H9 (cell line): ENCODE data around the gene APBA2. TPM values are rescaled to one million over a fixed set of nuclear protein-coding genes. Genes with fewer than 3 reads are reported as not detected.

Experiments
- DNase-seq: peaks from one replicate; pipeline ENCODE4 v3.0.0-alpha.2; 2017
- H2AFZ ChIP-seq: one replicate; pipeline ENCODE4 v1.6.1; 2013; ENCODE audit warnings: mild to moderate bottlenecking, low read length, control low read depth, moderate library complexity
- H2AK5ac ChIP-seq: 2 replicates; pipeline ENCODE4 v1.6.1; 2013; ENCODE audit warnings: low read length, control low read depth, mixed read lengths; ENCODE audit not compliant: insufficient read length
- H2BK120ac ChIP-seq: one replicate; pipeline ENCODE4 v1.6.1; 2013; ENCODE audit warnings: low read depth, mild to moderate bottlenecking, low read length, control low read depth, inconsistent platforms; ENCODE audit not compliant: poor library complexity, severe bottlenecking
- H2BK12ac ChIP-seq: 2 replicates; pipeline ENCODE4 v1.6.1; 2013; ENCODE audit warnings: low read length, control low read depth, mixed read lengths, low read depth; ENCODE audit not compliant: insufficient read length
- H2BK15ac ChIP-seq: 2 replicates; pipeline ENCODE4 v1.6.1; 2013; ENCODE audit warnings: low read depth, low read length, control low read depth
- H2BK20ac ChIP-seq: one replicate; pipeline ENCODE4 v1.6.1; 2013; ENCODE audit warnings: low read depth, mild to moderate bottlenecking, low read length, control low read depth, inconsistent platforms; ENCODE audit not compliant: poor library complexity, severe bottlenecking
- H2BK5ac ChIP-seq: 2 replicates; pipeline ENCODE4 v1.6.1; 2013; ENCODE audit warnings: low read length, control low read depth, mixed read lengths; ENCODE audit not compliant: insufficient read length
- H3K14ac ChIP-seq: 2 replicates; pipeline ENCODE4 v1.6.1; 2013; ENCODE audit warnings: low read length, control low read depth; ENCODE audit not compliant: insufficient read depth
- H3K18ac ChIP-seq: 2 replicates; pipeline ENCODE4 v1.6.1; 2013; ENCODE audit warnings: low read depth, mild to moderate bottlenecking, mixed read lengths, low read length, control low read depth; ENCODE audit not compliant: insufficient read length
- H3K23ac ChIP-seq: 2 replicates; pipeline ENCODE4 v1.6.1; 2013; ENCODE audit warnings: low read length, control low read depth, mixed read lengths, low read depth; ENCODE audit not compliant: insufficient read length
- H3K23me2 ChIP-seq: 2 replicates; pipeline ENCODE4 v1.6.1; 2013; ENCODE audit warnings: low read depth, mild to moderate bottlenecking, mixed read lengths, low read length, control low read depth; ENCODE audit not compliant: insufficient read length, poor library complexity, severe bottlenecking
- H3K27ac ChIP-seq: 2 replicates; pipeline ENCODE4 v1.5.1; 2013; ENCODE audit warnings: low read length, control low read depth, mixed read lengths, low read depth; ENCODE audit not compliant: insufficient read length
- H3K27me3 ChIP-seq: 2 replicates; pipeline ENCODE4 v1.6.1; 2013; ENCODE audit warnings: low read length, control low read depth, inconsistent platforms; ENCODE audit not compliant: insufficient read depth
- H3K4ac ChIP-seq: 2 replicates; pipeline ENCODE4 v1.6.1; 2013; ENCODE audit warnings: low read depth, mild to moderate bottlenecking, control low read depth, inconsistent platforms, low read length, moderate library complexity
- H3K4me1 ChIP-seq: 2 replicates; pipeline ENCODE4 v1.6.1; 2013; ENCODE audit warnings: low read length, control low read depth, inconsistent platforms; ENCODE audit not compliant: insufficient read depth
- H3K4me2 ChIP-seq: 2 replicates; pipeline ENCODE4 v1.6.1; 2013; ENCODE audit warnings: low read length, control low read depth, mixed read lengths; ENCODE audit not compliant: insufficient read length, insufficient read depth
- H3K56ac ChIP-seq: 2 replicates; pipeline ENCODE4 v1.6.1; 2013; ENCODE audit warnings: low read depth, mild to moderate bottlenecking, mixed read lengths, low read length, control low read depth; ENCODE audit not compliant: insufficient read length
- H3K79me1 ChIP-seq: 2 replicates; pipeline ENCODE4 v1.6.1; 2013; ENCODE audit warnings: low read depth, mild to moderate bottlenecking, moderate library complexity, low read length, control low read depth, inconsistent platforms; ENCODE audit not compliant: insufficient read depth, poor library complexity, severe bottlenecking
- H3K79me2 ChIP-seq: 2 replicates; pipeline ENCODE4 v1.6.1; 2013; ENCODE audit warnings: low read length, control low read depth, inconsistent platforms; ENCODE audit not compliant: insufficient read depth
- H3K9ac ChIP-seq: 2 replicates; pipeline ENCODE4 v1.6.1; 2013; ENCODE audit warnings: low read length, control low read depth, mixed read lengths; ENCODE audit not compliant: insufficient read length; ENCODE audit errors: extremely low read depth
- H3K9me3 ChIP-seq: one replicate; pipeline ENCODE4 v1.6.1; 2013; ENCODE audit warnings: low read depth, low read length, inconsistent platforms; ENCODE audit not compliant: control insufficient read depth
- H3T11ph ChIP-seq: one replicate; pipeline ENCODE4 v1.6.1; 2013; ENCODE audit warnings: mild to moderate bottlenecking, low read length, control low read depth, inconsistent platforms
- H4K20me1 ChIP-seq: one replicate; pipeline ENCODE4 v1.6.1; 2013; ENCODE audit not compliant: control insufficient read depth, insufficient read length, insufficient read depth
- H4K5ac ChIP-seq: 2 replicates; pipeline ENCODE4 v1.6.1; 2013; ENCODE audit warnings: low read depth, mild to moderate bottlenecking, mixed read lengths, low read length, control low read depth; ENCODE audit not compliant: insufficient read length
- H4K8ac ChIP-seq: replicated peaks from 2 replicates; pipeline ENCODE4 v1.6.1; 2013; ENCODE audit warnings: low read length, control low read depth, mixed read lengths, low read depth; ENCODE audit not compliant: insufficient read length
- H4K91ac ChIP-seq: 2 replicates; pipeline ENCODE4 v1.6.1; 2013; ENCODE audit warnings: low read depth, mild to moderate bottlenecking, moderate library complexity, mixed read lengths, low read length, control low read depth; ENCODE audit not compliant: insufficient read length
- H3K27ac Mint-ChIP-seq, 3 experiments: 2 replicates in 2 of 3; 3 replicates in 1 of 3; pipeline ENCODE4 v1.8.0; 2020 to 2021; ENCODE audit warnings: mixed read lengths in 3 of 3, mild to moderate bottlenecking in 1 of 3, moderate library complexity in 1 of 3
- H3K27me3 Mint-ChIP-seq: 2 replicates; pipeline ENCODE4 v1.8.0; 2021; ENCODE audit warnings: low read depth, mild to moderate bottlenecking, moderate library complexity, mixed read lengths
- H3K36me3 Mint-ChIP-seq, 3 experiments: 2 replicates in 2 of 3; 3 replicates in 1 of 3; pipeline ENCODE4 v1.8.0; 2020 to 2021; ENCODE audit warnings: low read depth in 3 of 3, mixed read lengths in 3 of 3; ENCODE audit not compliant: insufficient read depth in 1 of 3
- H3K4me1 Mint-ChIP-seq, 2 experiments: 2 replicates each; pipeline ENCODE4 v1.8.0; 2020; ENCODE audit warnings: mixed read lengths in 2 of 2
- H3K4me3 Mint-ChIP-seq, 2 experiments: 2 replicates in 1 of 2; 3 replicates in 1 of 2; pipeline ENCODE4 v1.8.0; 2020 to 2021; ENCODE audit warnings: mild to moderate bottlenecking in 2 of 2, mixed read lengths in 2 of 2, moderate library complexity in 1 of 2
- H3K9me3 Mint-ChIP-seq, 2 experiments: 2 replicates in 1 of 2; 3 replicates in 1 of 2; pipeline ENCODE4 v1.8.0; 2020; ENCODE audit warnings: mild to moderate bottlenecking in 2 of 2, mixed read lengths in 2 of 2, moderate library complexity in 1 of 2
- WGBS: extraction: QIAGEN DNeasy Blood & Tissue Kit; methylation state at CpG from one replicate; pipeline ENCODE4 v1.1.7; 2013; ENCODE audit warnings: missing lambda C conversion rate, low lambda C conversion rate, mixed read lengths; ENCODE audit not compliant: insufficient read length; ENCODE audit errors: extremely low coverage; 5-methylcytosine and 5-hydroxymethylcytosine counted together
- total RNA-seq: library from RNA; stranded (reverse); gene quantifications from 2 replicates; pipeline ENCODE4 v1.2.1, GENCODE V29; 2021
- TF ChIP-seq, protein P1 (sequence below): fragments of 200-600 bp; sonication (generic); conservative IDR thresholded peaks from 3 replicates; pipeline ENCODE4 v1.8.0; 2021; ENCODE audit warnings: antibody characterized with exemption, mild to moderate bottlenecking

The APBA2 gene
- total RNA-seq, 1 experiment from 2014 or later = 14.3 TPM

DNA sequence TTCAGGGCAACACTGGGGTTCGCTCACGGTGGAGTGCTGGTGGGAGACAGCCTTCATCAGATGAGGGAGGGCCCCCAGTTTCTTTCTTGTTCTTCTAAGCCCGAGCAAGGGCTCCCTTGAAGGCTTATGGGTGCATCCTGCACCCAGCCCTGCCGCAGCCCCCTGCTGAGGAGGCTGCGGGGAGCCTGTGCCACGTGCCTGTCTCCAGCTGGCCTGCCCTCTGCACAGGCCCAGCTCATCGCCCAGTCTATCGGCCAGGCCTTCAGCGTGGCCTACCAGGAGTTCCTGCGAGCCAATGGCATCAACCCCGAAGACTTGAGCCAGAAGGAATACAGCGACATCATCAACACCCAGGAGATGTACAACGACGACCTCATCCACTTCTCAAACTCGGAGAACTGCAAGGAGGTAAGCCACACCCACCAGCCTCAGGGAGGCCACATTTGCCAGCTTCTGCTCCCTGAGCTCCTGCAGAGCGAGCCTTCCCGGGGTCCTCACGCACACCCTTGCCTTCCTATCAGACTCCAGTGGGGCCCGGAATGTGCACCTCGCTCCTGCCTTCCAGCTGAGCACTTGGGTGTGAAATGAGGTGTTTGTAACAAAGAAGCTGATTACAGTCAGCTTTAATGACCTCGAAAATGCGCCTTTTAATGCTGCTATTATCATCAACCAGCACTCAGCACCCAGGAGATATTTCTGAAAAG is 219.5 kb downstream of the APBA2 start:
- H2AFZ ChIP-seq = no peak overlapping the region
- Mint-ChIP-seq H3K27me3 (peaks cover 2% of the 10 kb centered on the region; the same call in 1 of the 2 replicates), H3K27ac (no peak overlapping the region; a peak in 1 of 7 replicates), H3K36me3 (peaks cover 0 to 4% (median 0%) of the 10 kb centered on the region in 3 experiments; a peak in 2 of 7 replicates), H3K4me3 (no peak overlapping the region), H3K4me1 (peaks cover 18 to 31% of the 10 kb centered on the region in 2 experiments), H3K9me3 (no peaks in the 10 kb centered on the region; a peak in 1 of 5 replicates)
- no peaks in the 10 kb centered on the region for H3K79me1 ChIP-seq
- TF ChIP-seq, protein P1, sequence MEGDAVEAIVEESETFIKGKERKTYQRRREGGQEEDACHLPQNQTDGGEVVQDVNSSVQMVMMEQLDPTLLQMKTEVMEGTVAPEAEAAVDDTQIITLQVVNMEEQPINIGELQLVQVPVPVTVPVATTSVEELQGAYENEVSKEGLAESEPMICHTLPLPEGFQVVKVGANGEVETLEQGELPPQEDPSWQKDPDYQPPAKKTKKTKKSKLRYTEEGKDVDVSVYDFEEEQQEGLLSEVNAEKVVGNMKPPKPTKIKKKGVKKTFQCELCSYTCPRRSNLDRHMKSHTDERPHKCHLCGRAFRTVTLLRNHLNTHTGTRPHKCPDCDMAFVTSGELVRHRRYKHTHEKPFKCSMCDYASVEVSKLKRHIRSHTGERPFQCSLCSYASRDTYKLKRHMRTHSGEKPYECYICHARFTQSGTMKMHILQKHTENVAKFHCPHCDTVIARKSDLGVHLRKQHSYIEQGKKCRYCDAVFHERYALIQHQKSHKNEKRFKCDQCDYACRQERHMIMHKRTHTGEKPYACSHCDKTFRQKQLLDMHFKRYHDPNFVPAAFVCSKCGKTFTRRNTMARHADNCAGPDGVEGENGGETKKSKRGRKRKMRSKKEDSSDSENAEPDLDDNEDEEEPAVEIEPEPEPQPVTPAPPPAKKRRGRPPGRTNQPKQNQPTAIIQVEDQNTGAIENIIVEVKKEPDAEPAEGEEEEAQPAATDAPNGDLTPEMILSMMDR = no peak
- H3K4ac ChIP-seq = no peak overlapping the region
- H3K27me3 ChIP-seq = no peaks in the 10 kb centered on the region
- no peak overlapping the region for H2BK5ac ChIP-seq
- no peak overlapping the region for H3K56ac ChIP-seq
- H3K23ac ChIP-seq = no peak overlapping the region
- no peaks in the 10 kb centered on the region for H3K23me2 ChIP-seq
- no peak overlapping the region for H3K4me2 ChIP-seq
- no peak overlapping the region for H2AK5ac ChIP-seq
- no CpG with 5 or more reads among the region's 22 CpGs for WGBS
- no peak overlapping the region for H2BK20ac ChIP-seq
- peaks cover 2% of the 10 kb centered on the region; the same call in 1 of the 2 replicates for H3K4me1 ChIP-seq
- no peak for DNase-seq
- H3K18ac ChIP-seq = no peak overlapping the region
- H4K5ac ChIP-seq = no peak overlapping the region
- no peak overlapping the region for H2BK15ac ChIP-seq
- no peaks in the 10 kb centered on the region for H4K20me1 ChIP-seq
- no peak overlapping the region for H2BK12ac ChIP-seq
- H3K14ac ChIP-seq = no peak overlapping the region
- no peaks in the 10 kb centered on the region for H3K79me2 ChIP-seq
- H3K9ac ChIP-seq = no peak overlapping the region
- no peak overlapping the region for H3K27ac ChIP-seq
- no peak overlapping the region for H3T11ph ChIP-seq
- H4K8ac ChIP-seq = no peak overlapping the region
- H2BK120ac ChIP-seq = no peak overlapping the region
- H3K9me3 ChIP-seq = no peaks in the 10 kb centered on the region
- no peak overlapping the region for H4K91ac ChIP-seq
